IMR-90 (cell line): ENCODE measurements around the gene KDM5B.

ENCODE experiments used
- MAFK ChIP-seq: IDR thresholded peaks from 2 replicates; pipeline ENCODE4 v1.6.1; 2012; ENCODE audit warnings: low read depth, low read length, improper control_type of control experiment
- MXI1 ChIP-seq: IDR thresholded peaks from 2 replicates; pipeline ENCODE4 v1.6.1; 2012; ENCODE audit warnings: low read depth, mild to moderate bottlenecking, low read length, moderate library complexity, borderline replicate concordance
- POLR2A ChIP-seq: IDR thresholded peaks from 2 replicates; pipeline ENCODE4 v1.6.1; 2012; ENCODE audit warnings: mild to moderate bottlenecking, low read depth, low read length
- TF ChIP-seq, protein P1 (sequence below): conservative IDR thresholded peaks from 2 replicates; pipeline ENCODE4 v1.5.1; 2012; ENCODE audit warnings: mild to moderate bottlenecking, low read depth, low read length, improper control_type of control experiment
- TF ChIP-seq, protein P2 (sequence below): fragments of 150-350 bp; IDR thresholded peaks from 2 replicates; pipeline ENCODE4 v1.6.1; 2017; ENCODE audit warnings: mild to moderate bottlenecking, antibody characterized with exemption, low read length, low read depth

DNA sequence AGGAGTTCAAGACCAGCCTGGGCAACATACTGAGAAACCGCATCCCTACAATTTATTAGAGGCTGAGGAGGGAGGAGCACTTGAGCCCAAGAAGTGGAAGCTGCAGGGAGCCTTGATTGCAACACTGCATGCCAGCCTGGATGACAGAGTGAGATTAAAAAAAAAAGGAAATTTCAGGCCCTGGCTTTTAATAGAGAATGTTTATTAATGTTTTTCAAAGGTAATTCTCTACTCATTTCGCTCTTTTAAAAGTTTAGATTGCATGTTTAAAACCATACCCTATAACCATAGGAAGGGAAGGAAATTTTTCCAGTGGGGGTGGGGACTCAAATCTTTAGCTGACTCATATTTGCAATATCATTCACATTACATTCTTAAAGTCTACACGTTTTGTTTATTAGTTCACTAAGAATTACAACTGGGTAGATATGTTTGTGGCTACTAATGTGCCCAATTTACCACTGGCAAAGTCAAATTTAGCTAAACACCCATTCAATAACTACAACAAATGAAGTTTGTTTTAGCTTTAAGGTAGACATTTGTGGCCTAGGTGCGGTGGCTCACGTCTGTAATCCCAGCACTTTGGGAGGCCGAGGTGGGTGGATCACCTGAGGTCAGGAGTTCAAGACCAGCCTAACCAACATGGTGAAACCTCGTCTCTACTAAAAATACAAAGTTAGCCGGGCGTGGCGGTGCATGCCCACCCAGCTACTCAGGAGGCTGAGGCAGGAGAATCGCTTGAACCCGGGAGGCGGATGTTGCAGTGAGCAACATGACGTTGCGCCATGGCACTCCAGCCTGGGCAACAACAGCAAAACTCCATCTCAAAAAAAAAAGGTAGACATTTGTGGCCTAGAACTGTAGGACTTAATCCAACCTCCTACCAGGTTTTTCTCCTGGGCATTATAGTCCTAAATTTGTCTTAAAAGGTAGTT is 5.0 kb downstream of the KDM5B start:
- TF ChIP-seq, protein P1, sequence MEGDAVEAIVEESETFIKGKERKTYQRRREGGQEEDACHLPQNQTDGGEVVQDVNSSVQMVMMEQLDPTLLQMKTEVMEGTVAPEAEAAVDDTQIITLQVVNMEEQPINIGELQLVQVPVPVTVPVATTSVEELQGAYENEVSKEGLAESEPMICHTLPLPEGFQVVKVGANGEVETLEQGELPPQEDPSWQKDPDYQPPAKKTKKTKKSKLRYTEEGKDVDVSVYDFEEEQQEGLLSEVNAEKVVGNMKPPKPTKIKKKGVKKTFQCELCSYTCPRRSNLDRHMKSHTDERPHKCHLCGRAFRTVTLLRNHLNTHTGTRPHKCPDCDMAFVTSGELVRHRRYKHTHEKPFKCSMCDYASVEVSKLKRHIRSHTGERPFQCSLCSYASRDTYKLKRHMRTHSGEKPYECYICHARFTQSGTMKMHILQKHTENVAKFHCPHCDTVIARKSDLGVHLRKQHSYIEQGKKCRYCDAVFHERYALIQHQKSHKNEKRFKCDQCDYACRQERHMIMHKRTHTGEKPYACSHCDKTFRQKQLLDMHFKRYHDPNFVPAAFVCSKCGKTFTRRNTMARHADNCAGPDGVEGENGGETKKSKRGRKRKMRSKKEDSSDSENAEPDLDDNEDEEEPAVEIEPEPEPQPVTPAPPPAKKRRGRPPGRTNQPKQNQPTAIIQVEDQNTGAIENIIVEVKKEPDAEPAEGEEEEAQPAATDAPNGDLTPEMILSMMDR: no peak
- TF ChIP-seq MXI1 (no peak), MAFK (no peak), POLR2A (no peak)
- TF ChIP-seq, protein P2, sequence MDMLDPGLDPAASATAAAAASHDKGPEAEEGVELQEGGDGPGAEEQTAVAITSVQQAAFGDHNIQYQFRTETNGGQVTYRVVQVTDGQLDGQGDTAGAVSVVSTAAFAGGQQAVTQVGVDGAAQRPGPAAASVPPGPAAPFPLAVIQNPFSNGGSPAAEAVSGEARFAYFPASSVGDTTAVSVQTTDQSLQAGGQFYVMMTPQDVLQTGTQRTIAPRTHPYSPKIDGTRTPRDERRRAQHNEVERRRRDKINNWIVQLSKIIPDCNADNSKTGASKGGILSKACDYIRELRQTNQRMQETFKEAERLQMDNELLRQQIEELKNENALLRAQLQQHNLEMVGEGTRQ: no peak
